OCI-LY3 (cell line): ENCODE data around the gene SPAG9.

Experiments used
- H2AFZ ChIP-seq: fragments of 200-600, 300-600 bp; shearing (Covaris generic); 2 replicates; pipeline ENCODE4 v1.6.0; 2014; ENCODE audit warnings: antibody characterized with exemption, low read depth, low read length
- H3K27ac ChIP-seq: fragments of 200-600, 300-600 bp; sonication (generic); 2 replicates; pipeline ENCODE4 v1.5.1; 2014; ENCODE audit warnings: mild to moderate bottlenecking, low read length, moderate library complexity, mixed read lengths
- H3K27me3 ChIP-seq: fragments of 200-600, 300-600 bp; sonication (generic); 2 replicates; pipeline ENCODE4 v1.6.1; 2014; ENCODE audit warnings: low read depth, low read length, mixed read lengths
- H3K36me3 ChIP-seq: fragments of 200-600, 300-600 bp; sonication (generic); replicated peaks from 2 replicates; pipeline ENCODE3; 2014; ENCODE audit warnings: low read depth, low read length, mixed read lengths
- H3K4me1 ChIP-seq: fragments of 300-600, 200-600 bp; sonication (generic); 2 replicates; pipeline ENCODE4 v1.6.1; 2014; ENCODE audit warnings: low read length, mixed read lengths
- H3K4me2 ChIP-seq: fragments of 200-600, 300-600 bp; sonication (generic); 2 replicates; pipeline ENCODE4 v1.6.1; 2014; ENCODE audit warnings: low read length, mixed read lengths
- H3K4me3 ChIP-seq: fragments of 300-600, 200-600 bp; sonication (generic); 2 replicates; pipeline ENCODE4 v1.5.1; 2014; ENCODE audit warnings: antibody characterized with exemption, mild to moderate bottlenecking, low read length, moderate library complexity
- H3K79me2 ChIP-seq: fragments of 300-600, 200-600 bp; shearing (Covaris generic); 2 replicates; pipeline ENCODE4 v1.6.1; 2014; ENCODE audit warnings: mild to moderate bottlenecking, low read length, mixed read lengths
- H3K9ac ChIP-seq: fragments of 300-600, 200-600 bp; shearing (Covaris generic); 2 replicates; pipeline ENCODE4 v1.6.0; 2014; ENCODE audit warnings: mild to moderate bottlenecking, low read length, moderate library complexity
- H3K9me3 ChIP-seq: fragments of 200-600, 300-600 bp; shearing (Covaris generic); 2 replicates; pipeline ENCODE4 v1.6.1; 2014; ENCODE audit warnings: low read length, mixed read lengths; ENCODE audit not compliant: insufficient read depth
- H4K20me1 ChIP-seq: fragments of 200-600, 300-600 bp; sonication (generic); 2 replicates; pipeline ENCODE4 v1.6.1; 2016; ENCODE audit warnings: low read length, mixed read lengths; ENCODE audit not compliant: insufficient read depth
- EZH2phosphoT487 ChIP-seq: fragments of 200-600 bp; shearing (Covaris generic); IDR thresholded peaks from 2 replicates; pipeline ENCODE4 v1.6.1; 2018; ENCODE audit warnings: antibody characterized with exemption, mixed run types, low read depth
- TF ChIP-seq, protein P1 (sequence below): fragments of 200-600, 300-600 bp; sonication (generic); IDR thresholded peaks from 2 replicates; pipeline ENCODE4 v1.5.1; 2014; ENCODE audit warnings: antibody characterized with exemption, low read length, low read depth

SPAG9 gene

DNA sequence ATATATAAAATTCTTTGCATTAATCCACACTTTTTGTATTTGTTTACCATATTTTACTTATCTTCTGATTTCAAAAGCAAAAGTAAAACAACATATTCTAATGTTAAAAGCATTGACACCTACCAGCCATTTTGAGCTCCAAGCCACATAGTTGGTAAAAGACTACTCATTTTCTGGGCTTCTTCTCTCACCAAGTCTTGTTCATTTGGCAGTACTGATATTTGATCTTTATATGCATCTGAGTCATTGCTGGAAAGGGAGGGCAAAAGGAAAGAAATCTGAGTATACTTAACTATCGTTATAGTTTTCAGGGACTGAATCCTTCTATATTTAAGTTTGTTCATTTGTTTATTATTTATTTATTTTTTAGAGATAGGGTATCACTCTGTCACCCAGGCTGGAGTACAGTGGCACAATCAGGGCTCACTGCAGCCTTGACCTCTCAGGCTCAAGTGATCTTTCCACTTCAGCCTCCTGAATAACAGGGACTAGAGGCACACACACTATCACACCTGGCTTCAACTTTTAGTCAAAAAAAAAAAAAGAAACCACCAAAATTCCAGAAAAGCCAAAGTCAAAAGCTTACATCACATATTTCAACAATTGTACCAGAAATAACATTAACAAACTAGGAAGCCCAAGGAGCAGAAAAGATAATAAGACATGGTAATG, 133.5 kb downstream of the SPAG9 start:
- no peak overlapping the region for H3K27ac ChIP-seq
- no peaks in the 10 kb centered on the region for H3K9me3 ChIP-seq
- H3K36me3 ChIP-seq: peaks cover 23% of the 10 kb centered on the region
- no peaks in the 10 kb centered on the region for H3K27me3 ChIP-seq
- no peak overlapping the region for H2AFZ ChIP-seq
- no peak overlapping the region for H3K4me2 ChIP-seq
- H4K20me1 ChIP-seq: no peaks in the 10 kb centered on the region
- H3K4me3 ChIP-seq: no peak overlapping the region
- H3K9ac ChIP-seq: no peak overlapping the region
- TF ChIP-seq, protein P1, sequence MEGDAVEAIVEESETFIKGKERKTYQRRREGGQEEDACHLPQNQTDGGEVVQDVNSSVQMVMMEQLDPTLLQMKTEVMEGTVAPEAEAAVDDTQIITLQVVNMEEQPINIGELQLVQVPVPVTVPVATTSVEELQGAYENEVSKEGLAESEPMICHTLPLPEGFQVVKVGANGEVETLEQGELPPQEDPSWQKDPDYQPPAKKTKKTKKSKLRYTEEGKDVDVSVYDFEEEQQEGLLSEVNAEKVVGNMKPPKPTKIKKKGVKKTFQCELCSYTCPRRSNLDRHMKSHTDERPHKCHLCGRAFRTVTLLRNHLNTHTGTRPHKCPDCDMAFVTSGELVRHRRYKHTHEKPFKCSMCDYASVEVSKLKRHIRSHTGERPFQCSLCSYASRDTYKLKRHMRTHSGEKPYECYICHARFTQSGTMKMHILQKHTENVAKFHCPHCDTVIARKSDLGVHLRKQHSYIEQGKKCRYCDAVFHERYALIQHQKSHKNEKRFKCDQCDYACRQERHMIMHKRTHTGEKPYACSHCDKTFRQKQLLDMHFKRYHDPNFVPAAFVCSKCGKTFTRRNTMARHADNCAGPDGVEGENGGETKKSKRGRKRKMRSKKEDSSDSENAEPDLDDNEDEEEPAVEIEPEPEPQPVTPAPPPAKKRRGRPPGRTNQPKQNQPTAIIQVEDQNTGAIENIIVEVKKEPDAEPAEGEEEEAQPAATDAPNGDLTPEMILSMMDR: no peak
- TF ChIP-seq EZH2phosphoT487: no peak
- H3K4me1 ChIP-seq: no peaks in the 10 kb centered on the region
- no peaks in the 10 kb centered on the region for H3K79me2 ChIP-seq

DNA sequence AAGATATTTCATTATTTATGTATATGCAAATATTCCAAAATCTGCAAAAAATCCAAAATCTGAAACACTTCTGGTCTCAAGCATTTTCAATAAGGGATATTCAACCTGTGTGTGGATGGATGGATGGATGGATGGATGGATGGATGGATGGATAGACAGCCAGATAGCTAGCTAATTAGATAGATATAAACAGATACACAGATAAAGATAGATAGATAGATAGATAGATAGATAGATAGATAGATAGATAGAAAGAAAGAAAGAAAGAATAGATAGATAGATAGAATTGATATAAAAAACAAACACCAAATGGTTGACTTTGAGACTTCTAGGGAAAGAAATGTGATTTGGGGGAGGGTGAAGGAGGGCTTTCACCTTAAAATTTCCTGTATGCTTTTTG, 139.4 kb downstream of the SPAG9 start:
- no peak overlapping the region for H2AFZ ChIP-seq

DNA sequence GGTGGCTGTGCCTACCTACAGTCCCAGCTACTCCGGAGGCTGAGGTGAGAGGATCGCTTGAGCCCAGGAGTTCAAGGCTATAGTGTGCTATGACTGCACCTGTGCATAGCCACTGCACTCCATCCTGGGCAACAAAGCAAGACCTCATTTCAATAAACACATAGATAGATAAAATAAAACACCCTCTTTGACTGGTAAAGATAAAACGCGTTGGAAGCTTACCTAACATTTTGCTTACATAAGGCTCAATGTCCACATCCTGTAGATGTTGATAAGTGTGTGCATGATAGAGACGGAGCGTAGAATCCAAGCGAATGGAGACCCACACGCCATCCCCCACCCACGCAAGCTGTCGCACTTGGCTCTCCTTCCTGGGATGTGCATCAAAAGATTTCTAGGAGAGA, 141.1 kb downstream of the SPAG9 start:
- Histone ChIP-seq H3K9ac (no peak overlapping the region), H3K4me2 (no peak overlapping the region), H3K36me3 (peaks cover 19% of the 10 kb centered on the region), H3K79me2 (no peaks in the 10 kb centered on the region), H3K4me1 (no peaks in the 10 kb centered on the region), H3K27me3 (no peaks in the 10 kb centered on the region), H2AFZ (no peak overlapping the region), H3K4me3 (no peak overlapping the region), H3K9me3 (no peaks in the 10 kb centered on the region), H3K27ac (no peak overlapping the region), H4K20me1 (no peaks in the 10 kb centered on the region)
- no peak for TF ChIP-seq EZH2phosphoT487
- TF ChIP-seq, protein P1: no peak

More for the DNA sequence above, 139.4 kb downstream of the SPAG9 start:
- Histone ChIP-seq H3K4me2 (no peak overlapping the region), H3K9me3 (no peaks in the 10 kb centered on the region), H3K4me1 (no peaks in the 10 kb centered on the region), H3K9ac (no peak overlapping the region), H3K27me3 (no peaks in the 10 kb centered on the region), H4K20me1 (no peaks in the 10 kb centered on the region), H3K27ac (no peak overlapping the region), H3K4me3 (no peak overlapping the region), H3K36me3 (peaks cover 23% of the 10 kb centered on the region), H3K79me2 (no peaks in the 10 kb centered on the region)
- no peak for TF ChIP-seq EZH2phosphoT487
- TF ChIP-seq, protein P1: no peak

DNA sequence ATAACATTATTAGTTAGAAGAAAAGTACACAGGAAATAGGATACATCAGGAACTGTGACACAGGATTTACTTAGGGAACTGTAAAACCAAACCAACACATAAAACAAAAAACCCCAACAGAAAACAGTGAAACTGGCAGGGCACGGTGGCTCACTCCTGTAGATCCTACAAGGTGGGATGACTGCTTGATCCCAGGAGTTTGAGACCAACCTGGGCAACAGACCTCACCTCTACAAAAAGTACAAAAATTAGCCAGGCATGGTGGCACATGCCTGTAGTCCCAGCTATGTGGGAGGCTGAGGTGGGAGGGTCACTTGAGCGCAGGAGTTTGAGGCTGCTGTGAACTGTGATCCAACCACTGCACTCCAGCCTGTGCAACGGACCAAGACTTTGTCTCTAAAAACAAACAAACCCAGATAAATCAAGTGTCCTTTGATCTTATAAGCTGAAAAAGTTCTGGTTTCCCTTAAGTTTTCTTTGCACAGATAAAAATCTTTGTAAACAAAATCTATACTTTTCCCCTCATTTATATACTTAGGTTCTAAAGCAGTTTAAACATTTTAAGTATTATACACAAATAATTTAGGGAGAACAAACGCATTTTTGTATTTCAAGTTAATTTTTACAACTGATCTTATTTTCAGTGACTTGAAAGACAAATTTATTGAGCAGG, 143.0 kb downstream of the SPAG9 start:
- H3K4me1 ChIP-seq: no peaks in the 10 kb centered on the region
- H3K4me2 ChIP-seq: no peak overlapping the region
- H2AFZ ChIP-seq: no peak overlapping the region
- H3K9ac ChIP-seq: no peak overlapping the region
- no peak overlapping the region for H3K4me3 ChIP-seq
- no peak overlapping the region for H3K27ac ChIP-seq
- no peaks in the 10 kb centered on the region for H3K79me2 ChIP-seq
- no peaks in the 10 kb centered on the region for H4K20me1 ChIP-seq
- no peaks in the 10 kb centered on the region for H3K27me3 ChIP-seq
- TF ChIP-seq, protein P1: no peak
- TF ChIP-seq EZH2phosphoT487: no peak
- H3K36me3 ChIP-seq: peaks cover 19% of the 10 kb centered on the region
- no peaks in the 10 kb centered on the region for H3K9me3 ChIP-seq
